Endothelial cell of umbilical vein (primary cell): ENCODE measurements around the gene DPF3. TPM values are rescaled to one million over a fixed set of nuclear protein-coding genes. Genes with fewer than 3 reads are reported as not detected.
"Not testable (repeated sequence)": the region's sequence is repeated elsewhere in the genome, so short reads cannot be mapped to it uniquely, and the experiment has no call there.

Experiments
- BruUV-seq: library from RNA; stranded (reverse); fragments of 400-500 nt; replicated peaks from 2 replicates; lab custom pipeline; 2021; lab: Mats Ljungman, UMichigan
- CTCF ChIA-PET: fragments of 300-600, 350-600 bp; sonication (Branson Sonifier 250); formaldehyde crosslinking; loops from one replicate; lab custom pipeline; 2021; ENCODE audit warnings: antibody characterized with exemption, inconsistent platforms; lab: Charles Lee
- POLR2A ChIA-PET: fragments of 300-600, 350-600 bp; sonication (Branson Sonifier 250); formaldehyde crosslinking; loops from one replicate; lab custom pipeline; 2021; ENCODE audit warnings: antibody characterized with exemption, inconsistent platforms; lab: Charles Lee
- DNase-seq: peaks from one replicate; pipeline ENCODE4 v3.0.0-alpha.2; 2011; ENCODE audit warnings: low read depth, low spot score
- FAIRE-seq: peaks from 2 replicates; lab custom pipeline; 2011; peaks lifted over from hg19 to GRCh38; lab: Jason Lieb, UNC
- H2AFZ ChIP-seq: 2 replicates; pipeline ENCODE4 v1.6.0; 2012; ENCODE audit warnings: low read depth, low read length, control low read depth, inconsistent platforms
- H3K27ac ChIP-seq: 2 replicates; pipeline ENCODE4 v1.5.1; 2011; ENCODE audit warnings: low read depth, mild to moderate bottlenecking, control low read depth, low read length, moderate library complexity; ENCODE audit not compliant: insufficient read depth
- H3K27me3 ChIP-seq, 2 experiments: 2 replicates each; pipeline versions ENCODE4 v1.6.0 to v1.6.1; 2011; ENCODE audit warnings: low read length in 2 of 2, mixed read lengths in 1 of 2; ENCODE audit not compliant: control insufficient read depth in 2 of 2, insufficient read depth in 2 of 2
- H3K36me3 ChIP-seq, 2 experiments: 2 replicates in 1 of 2; 3 replicates in 1 of 2; pipeline ENCODE4 v1.5.1; 2011; ENCODE audit warnings: low read length in 2 of 2, mild to moderate bottlenecking in 1 of 2, moderate library complexity in 1 of 2; ENCODE audit not compliant: control insufficient read depth in 2 of 2, insufficient read depth in 2 of 2; ENCODE audit errors: extremely low read depth in 1 of 2
- H3K4me1 ChIP-seq: 3 replicates; pipeline ENCODE4 v1.5.1; 2011; ENCODE audit warnings: mild to moderate bottlenecking, low read length; ENCODE audit not compliant: control insufficient read depth, insufficient read depth; ENCODE audit errors: extremely low read depth
- H3K4me2 ChIP-seq: 2 replicates; pipeline ENCODE4 v1.6.1; 2011; ENCODE audit warnings: low read length, control low read depth, mixed read lengths; ENCODE audit not compliant: insufficient read depth
- H3K4me3 ChIP-seq, 3 experiments: fragments of 200-600 bp in 1 of 3; sonication (generic), shearing (Covaris generic) in 1 of 3; replicated peaks in 1 of 3; 2 replicates each; pipeline ENCODE4 v1.5.1; 2011 to 2016; ENCODE audit warnings: control low read depth in 3 of 3, low read length in 3 of 3, mild to moderate bottlenecking in 2 of 3, inconsistent platforms in 1 of 3, low read depth in 1 of 3, moderate library complexity in 1 of 3; ENCODE audit not compliant: insufficient read depth in 1 of 3
- H3K79me2 ChIP-seq: 2 replicates; pipeline ENCODE4 v1.6.0; 2012; ENCODE audit warnings: low read length, inconsistent platforms; ENCODE audit not compliant: control insufficient read depth, insufficient read depth
- H3K9ac ChIP-seq: replicated peaks from 2 replicates; pipeline ENCODE3; 2011; ENCODE audit warnings: low read length, control low read depth; ENCODE audit not compliant: insufficient read depth; ENCODE audit errors: extremely low read depth
- H3K9me1 ChIP-seq: replicated peaks from 3 replicates; pipeline ENCODE4 v1.6.0; 2011; ENCODE audit warnings: mild to moderate bottlenecking, low read length; ENCODE audit not compliant: control insufficient read depth, insufficient read depth; ENCODE audit errors: extremely low read depth
- H3K9me3 ChIP-seq: replicated peaks from 2 replicates; pipeline ENCODE4 v1.5.1; 2012; ENCODE audit warnings: low read length, inconsistent platforms; ENCODE audit not compliant: control insufficient read depth, insufficient read depth
- H4K20me1 ChIP-seq: replicated peaks from 2 replicates; pipeline ENCODE3; 2011; ENCODE audit warnings: mild to moderate bottlenecking, low read length; ENCODE audit not compliant: control insufficient read depth, insufficient read depth; ENCODE audit errors: extremely low read depth
- POLR2A ChIP-seq: IDR thresholded peaks from 2 replicates; pipeline ENCODE4 v1.6.1; 2012; ENCODE audit warnings: low read depth, mild to moderate bottlenecking, control low read depth, low read length
- POLR2AphosphoS5 ChIP-seq: IDR thresholded peaks from 2 replicates; pipeline ENCODE4 v1.6.1; 2012; ENCODE audit warnings: low read depth, mild to moderate bottlenecking, control low read depth, low read length, moderate library complexity; ENCODE audit not compliant: insufficient read depth
- dilution Hi-C: fragments of 300-500 bp; cut with MboI; formaldehyde crosslinking; loops from one replicate; pipeline ENCODE4 v1.15.0; 2019; ENCODE audit warnings: low sequenced_read_pairs; ENCODE audit not compliant: extremely low pct_ligation_motif_present
- intact Hi-C: fragments of 100-400 bp; cut with micrococcal nuclease; formaldehyde crosslinking; loops from one replicate; pipeline ENCODE4 v1.10.0; 2022
- polyA plus RNA-seq, 4 experiments: library from polyadenylated mRNA; depleted of rRNA in 3 of 4; stranded (reverse) in 3 of 4; unstranded in 1 of 4; fragments of >200 nt; gene quantifications; 2 replicates each; pipeline versions ENCODE4 v1.2.1 to v1.2.3, GENCODE V29; 2011 to 2012; ENCODE audit warnings: missing spikeins in 1 of 4
- total RNA-seq: library from RNA; stranded (reverse); gene quantifications from 2 replicates; pipeline ENCODE4 v1.2.3, GENCODE V29; 2021
- TF ChIP-seq, protein P1 (sequence below): IDR thresholded peaks from 2 replicates; pipeline ENCODE4 v1.6.1; 2011; ENCODE audit not compliant: insufficient read depth, insufficient read length

DPF3 gene
- total and polyA plus RNA-seq, 2 donors (not counting 3 experiments of a cell fraction or from before 2014, with no cell fraction given): 2.4 to 3.5 TPM

DNA sequence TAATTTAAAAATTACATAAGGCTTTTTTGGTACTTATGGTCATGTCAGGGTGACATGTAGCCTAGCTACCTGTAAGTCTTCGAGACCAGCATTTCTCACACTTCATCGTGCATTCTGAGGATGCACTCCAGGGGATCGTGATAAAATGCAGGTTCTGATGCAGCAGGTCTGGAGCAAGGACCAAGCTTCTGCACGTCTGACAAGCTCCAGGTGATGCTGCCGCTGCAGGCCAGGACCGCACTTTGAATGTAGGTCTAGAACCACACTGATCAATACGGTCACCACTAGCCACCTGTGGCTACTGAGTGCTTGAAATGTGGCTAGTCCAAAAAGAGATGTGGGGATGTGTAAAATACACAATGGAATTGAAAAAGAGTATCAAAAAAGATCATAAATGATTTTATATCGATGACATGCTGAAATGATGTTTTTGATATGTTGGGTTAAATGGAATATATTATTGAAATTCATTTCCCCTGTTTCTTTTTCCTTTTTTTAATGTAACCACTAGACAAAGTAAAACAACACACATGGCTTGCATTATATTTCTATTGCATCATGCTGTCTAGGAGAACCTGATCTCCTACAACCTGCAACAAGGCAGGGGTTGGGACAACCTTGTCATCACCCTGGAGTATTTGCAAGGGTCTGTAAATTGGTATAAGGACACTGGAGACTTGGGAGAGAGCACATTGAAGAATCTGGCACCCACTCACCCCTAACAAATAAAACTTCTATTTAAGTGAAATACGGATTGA is 142.4 kb downstream of the DPF3 start:
- dilution Hi-C loops (no loop called here), intact Hi-C loops (no loop called here)
- Histone ChIP-seq H3K79me2 (no peaks in the 10 kb centered on the region), H3K9me3 (no peaks in the 10 kb centered on the region), H2AFZ (no peak overlapping the region), H4K20me1 (no peaks in the 10 kb centered on the region), H3K4me3 (no peak overlapping the region), H3K4me2 (no peak overlapping the region), H3K27ac (no peak overlapping the region), H3K36me3 (no peaks in the 10 kb centered on the region), H3K9me1 (no peaks in the 10 kb centered on the region), H3K4me1 (no peaks in the 10 kb centered on the region), H3K27me3 (no peaks in the 10 kb centered on the region), H3K9ac (no peak overlapping the region)
- no TSS peak for BruUV-seq
- ChIA-PET POLR2A (no interaction called here), CTCF (no interaction called here)
- no peak for TF ChIP-seq POLR2AphosphoS5
- TF ChIP-seq POLR2A: no peak
- TF ChIP-seq, protein P1, sequence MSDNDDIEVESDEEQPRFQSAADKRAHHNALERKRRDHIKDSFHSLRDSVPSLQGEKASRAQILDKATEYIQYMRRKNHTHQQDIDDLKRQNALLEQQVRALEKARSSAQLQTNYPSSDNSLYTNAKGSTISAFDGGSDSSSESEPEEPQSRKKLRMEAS: no peak
- DNase-seq (no peak), FAIRE-seq (no peak)

DNA sequence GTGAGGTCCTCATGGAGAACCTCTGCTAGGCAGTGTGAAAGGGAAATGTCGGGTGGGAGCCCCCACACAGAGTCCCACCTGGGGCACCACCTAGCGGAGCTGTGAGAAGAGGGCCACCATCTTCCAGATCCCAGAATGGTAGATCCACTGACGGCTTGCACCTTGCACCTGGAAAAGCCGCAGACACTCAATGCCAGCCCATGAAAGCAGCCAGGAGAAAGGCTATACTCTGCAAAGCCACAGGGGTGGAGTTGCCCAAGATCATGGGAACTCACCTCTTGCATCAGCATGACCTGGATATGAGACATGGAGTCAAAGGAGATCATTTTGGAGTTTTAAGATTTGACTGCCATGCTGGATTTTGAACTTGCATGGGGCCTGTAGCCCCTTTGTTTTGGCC is 145.0 kb downstream of the DPF3 start:
- H3K36me3 ChIP-seq, H2AFZ ChIP-seq, H3K79me2 ChIP-seq, intact Hi-C loops, POLR2A ChIA-PET, H3K4me1 ChIP-seq, H3K9ac ChIP-seq, H3K27ac ChIP-seq, H3K9me3 ChIP-seq, H4K20me1 ChIP-seq, H3K4me2 ChIP-seq, H3K9me1 ChIP-seq, CTCF ChIA-PET, FAIRE-seq, H3K27me3 ChIP-seq, dilution Hi-C loops, DNase-seq, H3K4me3 ChIP-seq, BruUV-seq: not testable (repeated sequence)
